CD4-positive, alpha-beta T cell (primary cell): ENCODE data around the gene TPSB2. TPM values are rescaled to one million over a fixed set of nuclear protein-coding genes. Genes with fewer than 3 reads are reported as not detected.

Experiments
- ATAC-seq: fragments of 200-7000 bp; cut with Tn5 transposase; one replicate; pipeline ENCODE4 v1.10.0; 2022; ENCODE audit warnings: mild to moderate bottlenecking; ENCODE audit not compliant: poor library complexity
- CTCF ChIA-PET: fragments of 350-600 bp; sonication (Branson Sonifier 250); formaldehyde crosslinking; loops from one replicate; lab custom pipeline; 2021; ENCODE audit warnings: antibody characterized with exemption, inconsistent platforms; lab: Charles Lee
- POLR2A ChIA-PET: fragments of 350-600 bp; sonication (Branson Sonifier 250); formaldehyde crosslinking; loops from one replicate; lab custom pipeline; 2021; ENCODE audit warnings: antibody characterized with exemption, inconsistent platforms; lab: Charles Lee
- DNase-seq, 14 experiments: peaks; one replicate each; pipeline ENCODE4 v3.0.0-alpha.2; 2013 to 2020; ENCODE audit warnings: mixed read lengths in 2 of 14
- H3K27ac ChIP-seq, 2 donors: one replicate each; pipeline versions ENCODE4 v1.5.1 to v1.7.0; 2013; ENCODE audit warnings: low read length in 2 of 2, low read depth in 1 of 2, mild to moderate bottlenecking in 1 of 2
- H3K27me3 ChIP-seq, 2 experiments: 1 replicate in 1 of 2; 2 replicates in 1 of 2; pipeline versions ENCODE4 v1.6.1 to v1.7.0; 2013; ENCODE audit warnings: low read length in 2 of 2, control low read depth in 1 of 2, mild to moderate bottlenecking in 1 of 2, moderate library complexity in 1 of 2; ENCODE audit not compliant: insufficient read depth in 2 of 2, control insufficient read depth in 1 of 2
- H3K36me3 ChIP-seq: one replicate; pipeline ENCODE4 v1.6.1; 2013; ENCODE audit warnings: low read length, control low read depth; ENCODE audit not compliant: insufficient read depth
- H3K4me1 ChIP-seq: one replicate; pipeline ENCODE4 v1.6.1; 2013; ENCODE audit warnings: low read length, control low read depth; ENCODE audit not compliant: insufficient read depth
- H3K4me3 ChIP-seq: one replicate; pipeline ENCODE4 v1.5.1; 2013; ENCODE audit warnings: mild to moderate bottlenecking, low read length, moderate library complexity
- H3K9me3 ChIP-seq, 2 experiments: 1 replicate in 1 of 2; 2 replicates in 1 of 2; pipeline versions ENCODE4 v1.6.1 to v1.7.0; 2013; ENCODE audit warnings: low read length in 2 of 2, mild to moderate bottlenecking in 2 of 2, control low read depth in 1 of 2, moderate library complexity in 1 of 2; ENCODE audit not compliant: control insufficient read depth in 1 of 2, insufficient read depth in 1 of 2
- H3K27ac Mint-ChIP-seq: one replicate; pipeline ENCODE4 v1.8.0; 2020; ENCODE audit warnings: mixed read lengths
- H3K27me3 Mint-ChIP-seq: one replicate; pipeline ENCODE4 v1.8.0; 2021; ENCODE audit warnings: mixed read lengths
- H3K36me3 Mint-ChIP-seq: one replicate; pipeline ENCODE4 v1.8.0; 2021; ENCODE audit warnings: low read depth, mixed read lengths
- H3K4me1 Mint-ChIP-seq: one replicate; pipeline ENCODE4 v1.8.0; 2021; ENCODE audit warnings: low read depth, mixed read lengths
- H3K4me3 Mint-ChIP-seq: one replicate; pipeline ENCODE4 v1.8.0; 2020; ENCODE audit warnings: mild to moderate bottlenecking, mixed read lengths
- H3K9me3 Mint-ChIP-seq: one replicate; pipeline ENCODE4 v1.8.0; 2020; ENCODE audit warnings: mixed read lengths
- CTCF ChIP-seq: fragments of 200-600 bp; IDR thresholded peaks from one replicate; pipeline ENCODE4 v1.8.0; 2022; ENCODE audit warnings: antibody characterized with exemption, mild to moderate bottlenecking
- intact Hi-C, 2 experiments: fragments of 100-400 bp; cut with DNase I in 1 of 2; cut with micrococcal nuclease in 1 of 2; formaldehyde crosslinking; loops; one replicate each; pipeline versions ENCODE4 v1.15.1 to v1.9.0; 2023 to 2025; cut with DNase I, micrococcal nuclease
- total RNA-seq, 174 experiments: library from RNA in 2 of 174; stranded (reverse) in 2 of 174; gene quantifications; one replicate each; pipeline ENCODE4 v1.2.3 and lab custom pipeline; 2021 to 2026

The TPSB2 gene
- total RNA-seq, 2 experiments from 2014 or later = not detected

GRCh38 chr16:1261131-1261892, 31.3 kb upstream of the TPSB2 start:
- Mint-ChIP-seq H3K27ac (no peak overlapping the region), H3K9me3 (no peaks in the 10 kb centered on the region), H3K4me3 (no peak overlapping the region), H3K27me3 (peaks cover 23% of the 10 kb centered on the region), H3K4me1 (peaks cover 5% of the 10 kb centered on the region), H3K36me3 (no peaks in the 10 kb centered on the region)
- ChIA-PET CTCF (no interaction called here), POLR2A (no interaction called here)
- Histone ChIP-seq H3K9me3 (peaks cover 0 to 11% of the 10 kb centered on the region in 2 experiments), H3K27me3 (peaks cover 30 to 36% of the 10 kb centered on the region in 2 experiments), H3K36me3 (no peaks in the 10 kb centered on the region), H3K4me3 (no peak overlapping the region), H3K4me1 (peaks cover 11% of the 10 kb centered on the region), H3K27ac (no peak overlapping the region)
- ATAC-seq = no peak
- intact Hi-C loops = no loop called here
- TF ChIP-seq CTCF = no peak
- DNase-seq = no peak

GRCh38 chr16:1260101-1260680, 30.2 kb upstream of the TPSB2 start:
- H3K9me3 Mint-ChIP-seq = no peaks in the 10 kb centered on the region
- no peak overlapping the region for H3K27ac Mint-ChIP-seq
- peaks cover 30 to 36% of the 10 kb centered on the region in 2 experiments for H3K27me3 ChIP-seq

GRCh38 chr16:1259760-1260068, 29.7 kb upstream of the TPSB2 start:
- peaks cover 30 to 36% of the 10 kb centered on the region in 2 experiments for H3K27me3 ChIP-seq

More at GRCh38 chr16:1260101-1260680, 30.2 kb upstream of the TPSB2 start:
- Mint-ChIP-seq H3K36me3 (no peaks in the 10 kb centered on the region), H3K4me1 (peaks cover 5% of the 10 kb centered on the region), H3K4me3 (no peak overlapping the region), H3K27me3 (peaks cover 23% of the 10 kb centered on the region)
- Histone ChIP-seq H3K36me3 (no peaks in the 10 kb centered on the region), H3K9me3 (peaks cover 0 to 11% of the 10 kb centered on the region in 2 experiments), H3K4me1 (peaks cover 11% of the 10 kb centered on the region), H3K27ac (no peak overlapping the region), H3K4me3 (no peak overlapping the region)
- ATAC-seq (no peak), DNase-seq (no peak)
- intact Hi-C loops = no loop called here
- TF ChIP-seq CTCF = no peak
- POLR2A ChIA-PET = no interaction called here
- CTCF ChIA-PET = no interaction called here

More at GRCh38 chr16:1259760-1260068, 29.7 kb upstream of the TPSB2 start:
- Histone ChIP-seq H3K36me3 (no peaks in the 10 kb centered on the region), H3K4me3 (no peak overlapping the region), H3K4me1 (peaks cover 11% of the 10 kb centered on the region), H3K27ac (no peak overlapping the region), H3K9me3 (peaks cover 0 to 11% of the 10 kb centered on the region in 2 experiments)
- no peak for ATAC-seq
- intact Hi-C loops = no loop called here
- no peak for TF ChIP-seq CTCF
- Mint-ChIP-seq H3K9me3 (no peaks in the 10 kb centered on the region), H3K4me1 (peaks cover 5% of the 10 kb centered on the region), H3K27ac (no peak overlapping the region), H3K4me3 (no peak overlapping the region), H3K36me3 (no peaks in the 10 kb centered on the region), H3K27me3 (peaks cover 23% of the 10 kb centered on the region)
- POLR2A ChIA-PET = no interaction called here
- DNase-seq = no peak
- CTCF ChIA-PET = no interaction called here
